ENCODE data around the gene GARIN3. TPM values are rescaled to one million over a fixed set of nuclear protein-coding genes. Genes with fewer than 3 reads are reported as not detected.

The GARIN3 gene
- total RNA-seq (2021; ENCODE audit: unreplicated experiment) (not detected), Bru-seq, nascent RNA (not detected), BruChase-seq, experiment 1, labeled RNA remaining after a 2-hour chase (not detected), BruChase-seq, experiment 2, labeled RNA remaining after a 6-hour chase (not detected)
- polyA plus RNA-seq (2012; ENCODE audit: insufficient read length), result not detected
- long read RNA-seq, result 0 reads

DNA sequence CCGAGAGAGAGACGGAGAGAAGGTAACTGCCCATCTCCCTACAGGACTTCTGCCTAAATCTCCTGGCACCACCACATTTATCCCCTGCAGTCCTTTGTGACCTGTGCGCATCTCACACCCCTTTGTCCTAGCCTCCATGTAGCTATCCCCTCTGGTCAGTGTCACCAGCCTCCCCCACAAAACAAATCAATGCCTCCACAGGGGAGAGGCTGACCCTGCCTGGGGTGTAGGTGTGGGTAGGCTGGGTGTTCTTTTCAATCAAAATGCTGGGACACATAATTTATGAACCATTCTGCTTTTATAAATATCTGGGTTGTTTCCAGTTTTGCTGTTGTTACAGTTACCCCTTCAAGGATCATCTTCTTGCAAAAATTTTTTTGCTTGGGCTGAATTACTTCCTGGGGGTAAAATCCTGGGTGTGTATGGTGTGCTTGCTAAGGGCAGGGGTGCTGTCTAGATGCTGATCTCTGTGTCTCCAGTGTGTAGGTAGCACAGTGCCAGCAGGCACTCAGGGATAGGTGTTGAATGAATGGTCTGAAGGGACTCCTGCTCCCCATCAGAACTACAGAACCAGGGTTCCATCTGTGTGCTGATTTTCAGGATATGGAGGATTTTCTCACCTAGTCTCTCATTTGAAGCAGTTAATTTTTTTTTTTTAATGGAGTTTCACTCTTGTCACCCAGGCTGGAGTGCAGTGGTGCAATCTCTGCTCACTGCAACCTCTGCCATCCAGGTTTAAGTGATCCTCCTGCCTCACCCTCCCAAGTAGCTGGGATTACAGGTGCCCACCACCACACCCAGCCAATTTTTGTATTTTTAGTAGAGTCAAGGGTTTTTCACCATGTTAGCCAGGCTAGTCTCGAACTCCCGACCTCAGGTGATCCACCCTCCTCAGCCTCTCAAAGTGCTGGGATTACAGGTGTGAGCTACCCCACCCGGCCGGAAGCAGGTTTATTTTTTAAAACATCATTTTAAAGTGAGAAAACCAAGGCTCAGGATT lies at the start of gene GARIN3:
TSS of gene GARIN3 (minus strand) at position 51 of the 1,000 bp plus-strand sequence. CDS start 96 bp downstream, outside the sequence.
- POLR2A ChIA-PET, result no interaction called here
- intact Hi-C loops (cut with micrococcal nuclease; ENCODE audit: unreplicated experiment) (no loop called here), in situ Hi-C loops (cut with HindIII; ENCODE audit: low pct_unique_long_range_greater_than_20kb, low sequenced_read_pairs) (no loop called here)
- H3K4me1 ChIP-seq (ENCODE audit: control insufficient read depth, insufficient read depth, low read length), result no peaks in the 10 kb centered on the region
- no peak within 1 kb of the TSS for H3K27ac ChIP-seq (ENCODE audit: low read length)
- no peak within 1 kb of the TSS for H3K4me3 ChIP-seq (ENCODE audit: low read depth in 2 of 2, low read length in 2 of 2)
- no peaks in the 10 kb centered on the region for H3K36me3 ChIP-seq (ENCODE audit: control insufficient read depth, insufficient read depth, low read length)
- no peak for TF ChIP-seq TCF7L2 (IDR thresholded peaks at IDR 0.05; ENCODE audit: low read depth, low read length)
- TF ChIP-seq, protein P1, sequence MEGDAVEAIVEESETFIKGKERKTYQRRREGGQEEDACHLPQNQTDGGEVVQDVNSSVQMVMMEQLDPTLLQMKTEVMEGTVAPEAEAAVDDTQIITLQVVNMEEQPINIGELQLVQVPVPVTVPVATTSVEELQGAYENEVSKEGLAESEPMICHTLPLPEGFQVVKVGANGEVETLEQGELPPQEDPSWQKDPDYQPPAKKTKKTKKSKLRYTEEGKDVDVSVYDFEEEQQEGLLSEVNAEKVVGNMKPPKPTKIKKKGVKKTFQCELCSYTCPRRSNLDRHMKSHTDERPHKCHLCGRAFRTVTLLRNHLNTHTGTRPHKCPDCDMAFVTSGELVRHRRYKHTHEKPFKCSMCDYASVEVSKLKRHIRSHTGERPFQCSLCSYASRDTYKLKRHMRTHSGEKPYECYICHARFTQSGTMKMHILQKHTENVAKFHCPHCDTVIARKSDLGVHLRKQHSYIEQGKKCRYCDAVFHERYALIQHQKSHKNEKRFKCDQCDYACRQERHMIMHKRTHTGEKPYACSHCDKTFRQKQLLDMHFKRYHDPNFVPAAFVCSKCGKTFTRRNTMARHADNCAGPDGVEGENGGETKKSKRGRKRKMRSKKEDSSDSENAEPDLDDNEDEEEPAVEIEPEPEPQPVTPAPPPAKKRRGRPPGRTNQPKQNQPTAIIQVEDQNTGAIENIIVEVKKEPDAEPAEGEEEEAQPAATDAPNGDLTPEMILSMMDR (IDR thresholded peaks at IDR 0.05), result no peak
- no peak for TF ChIP-seq SIN3A (IDR thresholded peaks at IDR 0.05; ENCODE audit: borderline replicate concordance, insufficient read depth, low read depth, low read length)
- TF ChIP-seq POLR2AphosphoS5 (IDR thresholded peaks at IDR 0.05; ENCODE audit: low read depth, low read length), result no peak
- TF ChIP-seq REST (IDR thresholded peaks at IDR 0.05; ENCODE audit: insufficient read depth in 1 of 2, low read depth in 2 of 2, low read length in 1 of 2), result no peak
- DNase-seq (ENCODE audit: low read depth, low spot score), result no peak
- ATAC-seq, result no peak
- no TSS peak for BruUV-seq (replicated peaks)
- H3K27me3 ChIP-seq (ENCODE audit: control insufficient read depth, insufficient read depth, low read length), result no peaks in the 10 kb centered on the region
- H3K9me3 ChIP-seq (ENCODE audit: control insufficient read depth, insufficient read depth, low read depth, low read length), result no peaks in the 10 kb centered on the region
- CTCF ChIA-PET, result no interaction called here

- POLR2A ChIA-PET, result no interaction called here
- no TSS peak for BruUV-seq (replicated peaks)
These were observed 49.6 kb upstream of the GARIN3 start for GRCh38 chr5:157215514-157216167.

More at GRCh38 chr5:157215514-157216167, 49.6 kb upstream of the GARIN3 start:
- Histone ChIP-seq H3K4me3 (ENCODE audit: low read depth in 2 of 2, low read length in 2 of 2) (no peak overlapping the region), H3K27ac (ENCODE audit: low read length) (no peak overlapping the region), H3K9me3 (ENCODE audit: control insufficient read depth, insufficient read depth, low read depth, low read length) (no peaks in the 10 kb centered on the region), H3K36me3 (ENCODE audit: control insufficient read depth, insufficient read depth, low read length) (no peaks in the 10 kb centered on the region), H3K4me1 (ENCODE audit: control insufficient read depth, insufficient read depth, low read length) (no peaks in the 10 kb centered on the region), H3K27me3 (ENCODE audit: control insufficient read depth, insufficient read depth, low read length) (no peaks in the 10 kb centered on the region)
- in situ Hi-C loops (cut with HindIII; ENCODE audit: low pct_unique_long_range_greater_than_20kb, low sequenced_read_pairs) (no loop called here), intact Hi-C loops (cut with micrococcal nuclease; ENCODE audit: unreplicated experiment) (no loop called here)
- ATAC-seq (no peak), DNase-seq (ENCODE audit: low read depth, low spot score) (no peak)
- TF ChIP-seq SIN3A (IDR thresholded peaks at IDR 0.05; ENCODE audit: borderline replicate concordance, insufficient read depth, low read depth, low read length), result no peak
- CTCF ChIA-PET, result no interaction called here
